GM10266 (cell line): ENCODE data around the gene UNC119B.

Source experiments
- DNase-seq: peaks from one replicate; pipeline ENCODE4 v3.0.0; 2012; ENCODE audit errors: extremely low spot score
- CTCF ChIP-seq: IDR thresholded peaks from 2 replicates; pipeline ENCODE4 v1.5.1; 2012; ENCODE audit warnings: mild to moderate bottlenecking, low read depth; ENCODE audit not compliant: control insufficient read depth, insufficient read depth; ENCODE audit errors: missing control alignments

UNC119B gene

GRCh38 chr12:120710031-120710804 lies at the start of gene UNC119B:
Gene UNC119B (plus strand): TSS chr12:120710458. CDS start chr12:120710475, 17 bp downstream.
- no peak for TF ChIP-seq CTCF
- peak; percentile 92 for DNase-seq

- DNase-seq, result no peak
Measured at GRCh38 chr12:120661432-120661831, 48.8 kb upstream of the UNC119B start.

GRCh38 chr12:120662879-120663278 lies 47.4 kb upstream of the UNC119B start:
- DNase-seq, result peak; percentile 72
- TF ChIP-seq CTCF, result no peak

More at GRCh38 chr12:120661432-120661831, 48.8 kb upstream of the UNC119B start:
- TF ChIP-seq CTCF, result no peak

- no peak for TF ChIP-seq CTCF
- DNase-seq, result no peak
Measured at GRCh38 chr12:120663741-120664140, 46.5 kb upstream of the UNC119B start.

GRCh38 chr12:120666571-120667390 lies 43.5 kb upstream of the UNC119B start:
- no peak for TF ChIP-seq CTCF

GRCh38 chr12:120668091-120668867 lies 42.0 kb upstream of the UNC119B start:
- TF ChIP-seq CTCF, result no peak
- no peak for DNase-seq

More at GRCh38 chr12:120666571-120667390, 43.5 kb upstream of the UNC119B start:
- no peak for DNase-seq
